Esophagus muscularis mucosa (tissue), 4 donors: ENCODE data around the gene SIGLECL1. TPM values are rescaled to one million over a fixed set of nuclear protein-coding genes. Genes with fewer than 3 reads are reported as not detected.

ENCODE experiments used
- DNase-seq: peaks from one replicate; pipeline ENCODE4 v3.0.0-alpha.2; 2017; ENCODE audit errors: extremely low spot score
- H3K27ac ChIP-seq, 4 donors: fragments of 200-600 bp; sonication (generic); replicated peaks in 1 of 4; 1 replicate in 3 of 4; 2 replicates in 1 of 4; pipeline ENCODE4 v1.5.1; 2016 to 2019; ENCODE audit warnings: mild to moderate bottlenecking in 1 of 4
- H3K27me3 ChIP-seq, 4 donors: fragments of 200-600 bp; sonication (generic); one replicate each; pipeline versions ENCODE4 v1.5.1 to v1.6.0; 2016 to 2019
- H3K36me3 ChIP-seq, 4 donors: fragments of 200-600 bp; sonication (generic); one replicate each; pipeline ENCODE4 v1.5.1; 2016 to 2019
- H3K4me1 ChIP-seq, 4 donors: fragments of 200-600 bp; sonication (generic); one replicate each; pipeline ENCODE4 v1.5.1; 2016 to 2019
- H3K4me3 ChIP-seq, 4 donors: fragments of 200-600 bp; sonication (generic); 1 replicate in 2 of 4; 2 replicates in 2 of 4; pipeline ENCODE4 v1.5.1; 2016 to 2019; ENCODE audit warnings: mild to moderate bottlenecking in 4 of 4, moderate library complexity in 1 of 4
- H3K9me3 ChIP-seq, 4 donors: fragments of 200-600 bp; sonication (generic); 1 replicate in 3 of 4; 2 replicates in 1 of 4; pipeline ENCODE4 v1.5.1; 2016 to 2019
- EP300 ChIP-seq: sonication (generic); formaldehyde crosslinking; IDR thresholded peaks from one replicate; pipeline ENCODE4 v1.6.1; 2017; ENCODE audit warnings: antibody characterized with exemption
- POLR2A ChIP-seq: fragments of 450-650 bp; IDR thresholded peaks from one replicate; pipeline ENCODE4 v1.6.1; 2017; ENCODE audit warnings: antibody characterized with exemption, moderate library complexity, mild to moderate bottlenecking, low read depth
- POLR2AphosphoS5 ChIP-seq, 2 donors: sonication (generic); formaldehyde crosslinking; IDR thresholded peaks; one replicate each; pipeline ENCODE4 v1.6.1; 2017; ENCODE audit warnings: antibody characterized with exemption in 2 of 2
- WGBS: methylation state at CpG from one replicate; pipeline ENCODE4 v1.1.5; 2018; 5-methylcytosine and 5-hydroxymethylcytosine counted together
- intact Hi-C: fragments of 100-400 bp; cut with DNase I; formaldehyde crosslinking; loops from one replicate; pipeline ENCODE4 v1.15.1; 2023
- total RNA-seq, 4 donors: library from RNA; depleted of rRNA; stranded (reverse); fragments of >200 nt; gene quantifications; one replicate each; pipeline versions ENCODE4 v1.1.0 to v1.2.1, GENCODE V29; 2016
- TF ChIP-seq, protein P1 (sequence below), 3 experiments: fragments of 200-600 bp in 2 of 3; fragments of 450-650 bp in 1 of 3; sonication (generic) in 2 of 3; IDR thresholded peaks; one replicate each; pipeline ENCODE4 v1.5.1; 2017 to 2019; ENCODE audit warnings: antibody characterized with exemption in 3 of 3, mild to moderate bottlenecking in 2 of 3, moderate library complexity in 1 of 3

Gene SIGLECL1
- total RNA-seq, 4 donors from 2014 or later, result not detected

DNA sequence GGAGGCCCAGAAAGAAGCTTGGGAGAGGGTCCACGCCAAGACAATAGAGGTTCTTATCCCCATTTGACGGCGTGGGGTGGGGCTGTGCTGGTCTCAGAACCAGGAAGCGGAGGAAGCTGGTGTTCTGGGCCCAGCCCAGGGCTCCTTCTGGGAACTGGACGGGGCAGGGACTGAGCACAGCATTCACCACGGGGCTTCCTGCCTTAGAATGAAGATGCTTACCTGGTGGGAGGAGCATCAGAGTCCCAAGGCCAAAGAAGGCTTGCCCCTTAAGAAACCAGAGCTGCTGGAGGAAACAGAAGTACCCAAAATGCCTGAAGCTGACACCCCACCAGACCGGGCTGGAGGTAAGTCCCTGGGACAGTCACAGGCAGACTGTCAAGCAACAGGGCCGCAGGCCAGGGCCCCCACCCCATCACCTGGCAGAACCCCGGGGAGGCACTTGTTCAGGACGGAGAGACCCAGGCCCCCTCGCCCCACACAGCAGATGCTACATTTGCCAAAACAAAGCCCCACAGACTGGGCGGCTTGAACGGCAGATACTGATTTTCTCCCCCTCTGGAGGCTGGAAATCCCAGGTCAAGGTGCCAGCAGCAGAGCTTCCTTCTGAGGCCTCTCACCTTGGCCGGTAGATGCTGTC, 42.8 kb downstream of the SIGLECL1 start:
- DNase-seq, result no peak
- 64% methylated on average over 7 of the region's 14 CpGs for WGBS
- Histone ChIP-seq H3K27me3 (peaks cover 0 to 69% (median 5%) of the 10 kb centered on the region in 4 donors), H3K4me1 (no peaks in the 10 kb centered on the region), H3K36me3 (no peaks in the 10 kb centered on the region), H3K27ac (no peak overlapping the region), H3K4me3 (no peak overlapping the region), H3K9me3 (peaks cover 0 to 12% (median 5%) of the 10 kb centered on the region in 4 donors)
- TF ChIP-seq POLR2A, result no peak
- TF ChIP-seq, protein P1, sequence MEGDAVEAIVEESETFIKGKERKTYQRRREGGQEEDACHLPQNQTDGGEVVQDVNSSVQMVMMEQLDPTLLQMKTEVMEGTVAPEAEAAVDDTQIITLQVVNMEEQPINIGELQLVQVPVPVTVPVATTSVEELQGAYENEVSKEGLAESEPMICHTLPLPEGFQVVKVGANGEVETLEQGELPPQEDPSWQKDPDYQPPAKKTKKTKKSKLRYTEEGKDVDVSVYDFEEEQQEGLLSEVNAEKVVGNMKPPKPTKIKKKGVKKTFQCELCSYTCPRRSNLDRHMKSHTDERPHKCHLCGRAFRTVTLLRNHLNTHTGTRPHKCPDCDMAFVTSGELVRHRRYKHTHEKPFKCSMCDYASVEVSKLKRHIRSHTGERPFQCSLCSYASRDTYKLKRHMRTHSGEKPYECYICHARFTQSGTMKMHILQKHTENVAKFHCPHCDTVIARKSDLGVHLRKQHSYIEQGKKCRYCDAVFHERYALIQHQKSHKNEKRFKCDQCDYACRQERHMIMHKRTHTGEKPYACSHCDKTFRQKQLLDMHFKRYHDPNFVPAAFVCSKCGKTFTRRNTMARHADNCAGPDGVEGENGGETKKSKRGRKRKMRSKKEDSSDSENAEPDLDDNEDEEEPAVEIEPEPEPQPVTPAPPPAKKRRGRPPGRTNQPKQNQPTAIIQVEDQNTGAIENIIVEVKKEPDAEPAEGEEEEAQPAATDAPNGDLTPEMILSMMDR (IDR thresholded peaks at IDR 0.05), result no peak
- no peak for TF ChIP-seq EP300
- no peak for TF ChIP-seq POLR2AphosphoS5 (IDR thresholded peaks at IDR 0.05)
- intact Hi-C loops, result no loop called here

DNA sequence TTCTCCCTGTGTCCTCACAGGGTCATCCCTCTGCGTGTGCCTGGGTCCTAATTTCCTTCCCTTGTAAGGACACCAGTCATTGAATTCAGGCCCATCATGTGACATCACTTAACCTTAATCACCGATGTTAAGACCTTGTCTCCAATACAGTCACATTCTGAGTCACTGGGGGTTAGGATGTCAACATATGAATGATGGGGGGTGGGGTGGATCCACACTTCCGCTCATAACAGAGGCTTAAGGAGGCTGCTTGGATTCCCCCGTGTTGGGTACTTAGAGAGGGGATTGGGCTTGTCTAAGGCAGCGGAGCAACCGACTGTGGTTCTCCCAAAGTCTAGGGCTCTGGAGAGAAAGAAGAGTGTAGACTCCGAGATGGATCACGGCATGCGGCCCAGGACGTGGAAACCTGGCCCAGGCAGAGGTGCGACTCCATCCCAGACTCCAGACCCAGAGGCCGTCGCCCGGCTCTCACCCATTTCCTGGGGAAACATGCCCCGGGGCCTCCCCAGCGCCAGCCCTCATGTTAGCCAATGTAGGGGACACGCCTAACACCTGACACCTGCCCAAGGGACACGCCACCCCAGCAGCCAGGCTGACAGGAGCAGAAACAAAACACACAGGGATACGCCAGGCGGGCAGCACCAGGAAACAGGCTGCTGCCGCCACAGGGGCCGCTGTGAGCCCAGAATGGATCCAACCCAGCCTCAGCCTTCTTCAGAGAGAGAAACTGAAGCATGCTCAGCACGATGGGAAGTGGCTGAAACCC, 43.5 kb downstream of the SIGLECL1 start:
- WGBS, result 76% methylated on average over 23 of the region's 23 CpGs
- Histone ChIP-seq H3K27me3 (peaks cover 0 to 74% (median 5%) of the 10 kb centered on the region in 4 donors), H3K4me3 (no peak overlapping the region), H3K27ac (no peak overlapping the region), H3K9me3 (peaks cover 0 to 12% (median 4%) of the 10 kb centered on the region in 4 donors), H3K4me1 (no peaks in the 10 kb centered on the region), H3K36me3 (no peaks in the 10 kb centered on the region)
- intact Hi-C loops, result no loop called here
- DNase-seq, result no peak
- no peak for TF ChIP-seq POLR2A
- TF ChIP-seq, protein P1 (IDR thresholded peaks at IDR 0.05), result no peak
- TF ChIP-seq EP300, result no peak
- TF ChIP-seq POLR2AphosphoS5 (IDR thresholded peaks at IDR 0.05), result no peak

DNA sequence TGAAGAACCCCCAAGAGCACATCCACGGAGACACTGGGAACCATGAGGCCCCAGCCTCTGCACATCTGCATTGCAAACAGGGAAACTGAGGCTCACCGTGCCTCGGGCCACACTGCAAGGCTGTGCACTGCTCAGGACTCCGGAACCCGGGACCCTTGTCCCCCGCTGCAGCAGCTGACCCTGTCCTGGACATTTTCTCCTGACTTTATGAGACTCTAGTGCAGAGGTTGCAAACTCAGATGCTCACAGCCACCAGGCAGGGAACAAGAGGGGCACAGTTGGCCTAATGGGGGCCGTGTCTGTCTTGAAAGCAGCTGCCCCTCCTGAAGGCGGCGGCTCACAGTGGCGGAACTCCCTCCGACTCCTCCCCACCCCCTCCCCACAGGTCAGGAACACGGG, 44.1 kb downstream of the SIGLECL1 start:
- DNase-seq, result no peak
- peaks cover 0 to 79% (median 5%) of the 10 kb centered on the region in 4 donors for H3K27me3 ChIP-seq
- H3K4me1 ChIP-seq, result no peaks in the 10 kb centered on the region
- H3K36me3 ChIP-seq, result no peaks in the 10 kb centered on the region
- H3K4me3 ChIP-seq, result no peak overlapping the region
- TF ChIP-seq, protein P1 (IDR thresholded peaks at IDR 0.05), result no peak
- TF ChIP-seq POLR2A (no peak), POLR2AphosphoS5 (IDR thresholded peaks at IDR 0.05) (no peak), EP300 (no peak)
- H3K27ac ChIP-seq, result no peak overlapping the region
- intact Hi-C loops, result no loop called here
- 61% methylated on average over 12 of the region's 12 CpGs for WGBS
- H3K9me3 ChIP-seq, result peaks cover 0 to 12% (median 2%) of the 10 kb centered on the region in 4 donors

DNA sequence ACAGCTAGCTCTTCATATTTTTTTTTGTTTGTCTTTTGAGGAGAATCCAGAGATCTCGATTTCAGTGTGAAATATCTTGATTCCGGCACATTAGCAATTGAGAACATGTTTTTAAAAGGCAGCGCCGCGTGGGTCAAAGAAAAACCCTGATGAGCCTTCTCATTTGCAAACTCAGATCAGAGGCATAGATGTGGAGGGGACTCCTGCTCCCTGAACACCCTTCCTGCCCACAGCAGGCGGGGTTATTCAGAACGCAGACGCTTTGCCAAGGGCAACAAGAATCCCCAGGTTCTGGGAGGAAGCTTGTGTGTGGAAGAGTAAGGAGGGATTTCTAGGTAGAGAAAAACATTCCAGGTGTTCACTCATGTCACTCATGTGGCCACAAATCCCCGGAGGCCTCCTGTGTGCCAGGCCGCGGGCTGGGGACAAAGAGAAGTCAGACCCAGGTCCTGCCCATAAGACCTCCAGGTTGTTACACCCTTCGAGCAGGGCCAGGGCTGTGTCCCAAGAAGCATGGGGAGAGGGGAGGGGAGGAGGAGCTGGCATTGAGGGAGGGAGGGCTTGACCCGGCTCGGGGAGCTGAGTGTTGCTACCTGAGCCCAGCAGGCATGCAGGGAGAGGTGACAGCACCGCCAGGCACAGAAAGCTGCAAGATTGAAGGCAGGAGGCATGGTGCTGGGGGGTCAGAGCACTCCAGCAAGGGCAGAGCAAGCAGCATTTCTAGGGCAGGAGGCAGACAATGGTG, 44.7 kb downstream of the SIGLECL1 start:
- peaks cover 0 to 75% (median 5%) of the 10 kb centered on the region in 4 donors for H3K27me3 ChIP-seq
- H3K4me1 ChIP-seq, result no peaks in the 10 kb centered on the region
- H3K36me3 ChIP-seq, result no peaks in the 10 kb centered on the region
- H3K4me3 ChIP-seq, result no peak overlapping the region
- TF ChIP-seq, protein P1 (IDR thresholded peaks at IDR 0.05), result no peak
- TF ChIP-seq EP300 (no peak), POLR2A (no peak), POLR2AphosphoS5 (IDR thresholded peaks at IDR 0.05) (no peak)
- 50% methylated on average over 15 of the region's 15 CpGs for WGBS
- H3K9me3 ChIP-seq, result peaks cover 0 to 8% (median under 1%) of the 10 kb centered on the region in 4 donors
- DNase-seq, result no peak
- intact Hi-C loops, result no loop called here
- H3K27ac ChIP-seq, result no peak overlapping the region
